Type B pancreatic cell (in vitro differentiated cells): Measurements from ENCODE around the gene PKP2. TPM values are rescaled to one million over a fixed set of nuclear protein-coding genes. Genes with fewer than 3 reads are reported as not detected.
A peak's percentile ranks its signal among the peaks of the same experiment; 100 is the strongest.

ENCODE experiments used
- DNase-seq: peaks from one replicate; pipeline ENCODE4 v3.0.0; 2021; ENCODE audit warnings: mixed read lengths; ENCODE audit not compliant: unreplicated experiment; ENCODE audit errors: extremely low spot score
- H3K27ac Mint-ChIP-seq: 2 replicates; pipeline ENCODE4 v1.8.0; 2021; ENCODE audit warnings: mild to moderate bottlenecking, mixed read lengths
- H3K27me3 Mint-ChIP-seq: 2 replicates; pipeline ENCODE4 v1.8.0; 2021; ENCODE audit warnings: mixed read lengths
- H3K36me3 Mint-ChIP-seq: 2 replicates; pipeline ENCODE4 v1.8.0; 2021; ENCODE audit warnings: mixed read lengths
- H3K4me1 Mint-ChIP-seq: one replicate; pipeline ENCODE4 v1.8.0; 2021; ENCODE audit warnings: mixed read lengths; ENCODE audit not compliant: unreplicated experiment
- H3K4me3 Mint-ChIP-seq: 2 replicates; pipeline ENCODE4 v1.8.0; 2021; ENCODE audit warnings: mild to moderate bottlenecking, mixed read lengths
- H3K9me3 Mint-ChIP-seq: 2 replicates; pipeline ENCODE4 v1.8.0; 2021; ENCODE audit warnings: mixed read lengths
- long read RNA-seq: library from polyadenylated mRNA; unstranded; transcript quantifications from one replicate; pipeline ENCODE4 v2.0.0, GENCODE V29; 2020
- total RNA-seq: library from RNA; stranded (reverse); gene quantifications from 2 replicates; pipeline ENCODE4 v1.2.1, GENCODE V29; 2021; ENCODE audit warnings: low replicate concordance
- TF ChIP-seq, protein P1 (sequence below): fragments of 200-600 bp; sonication (generic); conservative IDR thresholded peaks from 2 replicates; pipeline ENCODE4 v1.5.0; 2021; ENCODE audit warnings: antibody characterized with exemption, mild to moderate bottlenecking

The PKP2 gene
- total RNA-seq, result 29.5 and 116 TPM in 2 replicates
- long read RNA-seq, full-length matches to known transcripts, result 183 of 257 reads
- long read RNA-seq, partial matches to known transcripts, result 57 of 257 reads
- long read RNA-seq, other reads (novel, unspliced or antisense), result 17 of 257 reads

DNA sequence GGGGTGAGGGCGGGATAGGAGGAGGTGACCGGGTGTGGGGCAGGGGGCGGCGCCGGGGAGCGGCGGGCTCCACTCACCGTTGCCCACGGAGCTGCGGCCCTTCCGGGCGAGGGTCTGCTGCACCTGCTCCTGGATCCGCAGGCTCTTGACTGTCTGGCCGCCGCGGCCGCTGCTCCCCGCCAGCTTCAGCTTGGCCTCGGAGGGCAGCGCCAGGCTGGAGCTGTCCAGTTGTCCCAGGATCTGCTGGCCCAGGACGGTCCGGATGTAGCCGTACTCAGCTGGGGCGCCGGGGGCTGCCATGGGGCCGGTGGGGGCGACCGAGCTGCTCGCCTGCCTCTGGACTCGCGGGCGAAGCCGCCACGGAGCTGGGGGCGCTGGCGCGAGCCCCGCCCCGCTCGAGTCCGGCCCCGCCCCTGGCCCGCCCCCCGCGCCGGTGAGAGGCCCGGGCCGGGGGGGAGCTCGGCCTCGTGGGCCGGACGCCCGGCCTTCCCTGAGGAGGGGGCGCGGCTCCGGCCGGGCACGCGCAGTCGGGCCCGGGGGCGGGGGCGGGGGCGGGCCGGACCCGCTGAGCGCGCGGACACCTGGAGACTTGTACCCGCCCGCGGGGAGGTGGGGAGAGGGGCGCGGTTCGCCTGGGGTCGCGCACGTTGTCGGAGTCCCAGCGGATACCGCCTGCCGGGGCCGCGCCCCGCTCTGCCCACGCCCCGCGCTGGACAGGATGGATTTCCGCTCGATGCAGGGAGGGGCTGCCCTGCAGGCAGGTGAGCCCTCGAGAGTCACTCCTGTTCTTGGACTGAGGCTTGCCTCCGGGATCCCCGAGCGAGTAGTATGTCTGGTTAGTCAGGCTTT lies at the start of gene PKP2:
Gene PKP2 (minus strand): TSS at position 346 of the 849 bp plus-strand sequence. CDS start 46 bp downstream, at position 300.
- no peaks in the 10 kb centered on the region for H3K9me3 Mint-ChIP-seq
- H3K27me3 Mint-ChIP-seq, result peaks cover 26% of the 10 kb centered on the region
- TF ChIP-seq, protein P1, sequence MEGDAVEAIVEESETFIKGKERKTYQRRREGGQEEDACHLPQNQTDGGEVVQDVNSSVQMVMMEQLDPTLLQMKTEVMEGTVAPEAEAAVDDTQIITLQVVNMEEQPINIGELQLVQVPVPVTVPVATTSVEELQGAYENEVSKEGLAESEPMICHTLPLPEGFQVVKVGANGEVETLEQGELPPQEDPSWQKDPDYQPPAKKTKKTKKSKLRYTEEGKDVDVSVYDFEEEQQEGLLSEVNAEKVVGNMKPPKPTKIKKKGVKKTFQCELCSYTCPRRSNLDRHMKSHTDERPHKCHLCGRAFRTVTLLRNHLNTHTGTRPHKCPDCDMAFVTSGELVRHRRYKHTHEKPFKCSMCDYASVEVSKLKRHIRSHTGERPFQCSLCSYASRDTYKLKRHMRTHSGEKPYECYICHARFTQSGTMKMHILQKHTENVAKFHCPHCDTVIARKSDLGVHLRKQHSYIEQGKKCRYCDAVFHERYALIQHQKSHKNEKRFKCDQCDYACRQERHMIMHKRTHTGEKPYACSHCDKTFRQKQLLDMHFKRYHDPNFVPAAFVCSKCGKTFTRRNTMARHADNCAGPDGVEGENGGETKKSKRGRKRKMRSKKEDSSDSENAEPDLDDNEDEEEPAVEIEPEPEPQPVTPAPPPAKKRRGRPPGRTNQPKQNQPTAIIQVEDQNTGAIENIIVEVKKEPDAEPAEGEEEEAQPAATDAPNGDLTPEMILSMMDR, result no peak
- H3K27ac Mint-ChIP-seq, result peak within 1 kb of the TSS; percentile 97
- peak within 1 kb of the TSS; percentile 94 for H3K4me3 Mint-ChIP-seq
- DNase-seq, result peak; percentile 85
- peaks cover 22% of the 10 kb centered on the region for H3K36me3 Mint-ChIP-seq
- peaks cover 16% of the 10 kb centered on the region for H3K4me1 Mint-ChIP-seq

DNA sequence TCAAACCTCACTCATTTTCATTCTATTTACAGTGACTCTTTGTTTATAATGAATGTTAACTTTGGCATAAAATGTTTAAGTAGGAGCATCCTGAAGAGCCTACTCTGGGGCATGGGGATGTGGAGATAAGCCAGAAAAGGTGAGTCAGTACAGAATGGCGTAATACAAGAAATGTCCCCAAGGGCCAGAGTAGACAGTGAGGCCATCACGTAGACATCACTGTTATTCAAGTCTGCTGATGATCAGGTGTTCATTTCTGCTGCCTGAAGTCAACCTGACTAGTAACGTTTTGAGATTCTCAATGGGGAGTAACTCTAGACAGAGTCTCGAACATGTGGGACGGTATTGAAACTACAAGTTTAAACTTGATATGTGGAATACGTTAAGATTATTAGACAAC lies 47.6 kb upstream of the PKP2 start:
- Mint-ChIP-seq H3K27me3 (no peaks in the 10 kb centered on the region), H3K9me3 (no peaks in the 10 kb centered on the region), H3K4me1 (no peaks in the 10 kb centered on the region), H3K27ac (no peak overlapping the region), H3K36me3 (no peaks in the 10 kb centered on the region), H3K4me3 (no peak overlapping the region)
- TF ChIP-seq, protein P1, result no peak
- DNase-seq, result no peak

DNA sequence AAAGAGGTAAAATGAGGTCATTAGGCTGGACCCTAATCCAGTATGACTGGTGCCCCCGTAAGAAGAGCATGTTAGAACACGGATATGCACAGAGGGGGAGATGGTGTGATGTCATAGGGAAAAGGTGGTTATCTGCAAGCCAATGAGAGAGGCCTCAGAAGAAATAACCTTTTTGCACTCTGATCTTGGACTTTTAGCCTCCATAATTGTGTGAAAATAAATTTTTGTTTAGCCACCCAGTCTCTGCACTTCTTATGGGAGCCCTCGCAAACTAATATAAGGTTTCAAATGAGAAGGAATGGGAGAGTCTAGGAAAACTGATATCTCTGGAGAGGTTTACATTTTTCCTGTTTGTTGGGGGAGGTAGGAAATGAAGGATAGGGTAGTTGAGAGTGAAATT lies 43.2 kb upstream of the PKP2 start:
- H3K9me3 Mint-ChIP-seq, result no peaks in the 10 kb centered on the region
- no peak overlapping the region for H3K27ac Mint-ChIP-seq
- no peak overlapping the region for H3K4me3 Mint-ChIP-seq
- H3K4me1 Mint-ChIP-seq, result no peaks in the 10 kb centered on the region
- no peak for DNase-seq
- TF ChIP-seq, protein P1, result no peak
- no peaks in the 10 kb centered on the region for H3K27me3 Mint-ChIP-seq
- H3K36me3 Mint-ChIP-seq, result no peaks in the 10 kb centered on the region

DNA sequence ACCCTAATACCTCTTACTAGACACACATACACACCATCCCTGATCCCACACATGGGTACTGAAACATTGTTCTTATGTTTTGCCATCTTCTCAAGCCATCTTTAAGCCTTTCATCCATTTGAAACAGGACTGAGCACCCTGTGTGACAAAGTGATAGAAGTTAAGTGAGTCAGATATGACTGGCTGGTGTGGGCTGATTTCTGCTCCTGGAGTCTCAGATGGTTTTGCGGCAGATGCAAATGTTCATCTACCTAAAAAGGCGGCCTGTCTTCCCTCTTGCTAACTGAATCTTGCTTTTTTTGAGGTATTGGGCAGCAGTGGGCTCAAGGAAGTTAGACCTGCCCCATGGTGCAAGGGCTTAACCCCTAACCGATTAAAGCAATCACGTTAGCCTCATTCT lies 30.4 kb upstream of the PKP2 start:
- Mint-ChIP-seq H3K4me3 (no peak overlapping the region), H3K36me3 (no peaks in the 10 kb centered on the region), H3K27me3 (no peaks in the 10 kb centered on the region), H3K27ac (no peak overlapping the region), H3K4me1 (no peaks in the 10 kb centered on the region), H3K9me3 (no peaks in the 10 kb centered on the region)
- TF ChIP-seq, protein P1, result no peak
- no peak for DNase-seq

DNA sequence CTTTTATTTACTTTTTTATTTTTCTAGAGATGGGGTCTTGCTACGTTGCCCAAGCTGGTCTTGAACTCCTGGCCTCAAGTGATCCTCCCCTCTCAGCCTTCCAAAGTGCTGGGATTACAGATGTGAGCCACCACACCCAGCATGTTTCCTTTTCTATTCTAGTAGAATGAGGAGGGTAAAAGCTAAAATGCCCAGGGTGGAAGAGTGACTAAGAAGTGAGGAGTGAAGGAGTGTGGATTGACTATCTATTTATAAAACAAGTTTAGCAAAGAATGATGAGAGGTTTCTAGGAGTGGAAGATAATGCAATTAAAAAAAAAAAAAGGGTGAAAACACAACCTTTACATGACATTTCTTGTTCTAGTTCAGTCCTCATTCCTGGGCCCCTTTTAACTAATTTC lies 29.8 kb upstream of the PKP2 start:
- H3K9me3 Mint-ChIP-seq, result no peaks in the 10 kb centered on the region
- no peaks in the 10 kb centered on the region for H3K27me3 Mint-ChIP-seq
- no peak overlapping the region for H3K27ac Mint-ChIP-seq
- H3K4me3 Mint-ChIP-seq, result no peak overlapping the region
- H3K36me3 Mint-ChIP-seq, result no peaks in the 10 kb centered on the region
- TF ChIP-seq, protein P1, result no peak
- H3K4me1 Mint-ChIP-seq, result no peaks in the 10 kb centered on the region
- no peak for DNase-seq
